Sciatic nerve (tissue), 2 donors: ENCODE measurements around the gene TPSD1. TPM values are rescaled to one million over a fixed set of nuclear protein-coding genes. Genes with fewer than 3 reads are reported as not detected.

Source experiments
- ATAC-seq: fragments of 200-7000 bp; cut with Tn5 transposase; one replicate; pipeline ENCODE4 v1.9.1; 2020; ENCODE audit warnings: mild to moderate bottlenecking, moderate library complexity
- DNase-seq: peaks from one replicate; pipeline ENCODE4 v3.0.0-alpha.2; 2020; ENCODE audit warnings: low spot score
- intact Hi-C: fragments of 100-400 bp; cut with DNase I; formaldehyde crosslinking; loops from one replicate; pipeline ENCODE4 v1.14.2; 2022
- total RNA-seq: library from RNA; stranded (reverse); fragmentation: NEBNext Ultra II Directional; extraction: Animal tissue kit (Norgen Biotek cat#: 25700); gene quantifications from one replicate; pipeline ENCODE4 v1.2.1, GENCODE V29; 2021
- donor health status: DM: no; HTN: no; CAD: no.
- donor health status: DM: no; HTN: no; CAD: no.

The TPSD1 gene
- total RNA-seq, 1 donor from 2014 or later, result 0.27 TPM

GRCh38 chr16:1308036-1308976 lies 52.4 kb downstream of the TPSD1 start:
- no peak for DNase-seq
- peak; percentile 0 for ATAC-seq
- intact Hi-C loops, result no loop called here

Other genes with a start within 250 kb of the TPSD1 start
- gene SSTR5, start 183.3 kb upstream of the TPSD1 start, total RNA-seq, result not detected
- gene C1QTNF8, start 159.8 kb upstream of the TPSD1 start, total RNA-seq, result not detected
- gene CACNA1H, start 103.0 kb upstream of the TPSD1 start, total RNA-seq, result 4.1 TPM
- 0.45 TPM for gene TPSG1, start 30.8 kb upstream of the TPSD1 start, total RNA-seq
- 18.5 TPM for gene TPSB2, start 25.9 kb upstream of the TPSD1 start, total RNA-seq
- 11.5 TPM for gene TPSAB1, start 15.4 kb upstream of the TPSD1 start, total RNA-seq
- gene UBE2I, start 53.6 kb downstream of the TPSD1 start, total RNA-seq, result 95.7 TPM
- gene BAIAP3, start 77.6 kb downstream of the TPSD1 start, total RNA-seq, result 3.9 TPM
- 35.8 TPM for gene TSR3, start 95.8 kb downstream of the TPSD1 start, total RNA-seq
- gene GNPTG, start 95.9 kb downstream of the TPSD1 start, total RNA-seq, result 82.2 TPM
- gene UNKL, start 158.6 kb downstream of the TPSD1 start, total RNA-seq, result 45.5 TPM
- gene UQCC4, start 164.7 kb downstream of the TPSD1 start, total RNA-seq, result 7.3 TPM
- not detected for gene PERCC1, start 175.0 kb downstream of the TPSD1 start, total RNA-seq
- 3.3 TPM for gene CCDC154, start 188.5 kb downstream of the TPSD1 start, total RNA-seq
- gene CLCN7, start 219.0 kb downstream of the TPSD1 start, total RNA-seq, result 67.0 TPM
- not detected for gene PTX4, start 232.9 kb downstream of the TPSD1 start, total RNA-seq
- 27.9 TPM for gene TELO2, start 237.3 kb downstream of the TPSD1 start, total RNA-seq